Peyer's patch (tissue), 4 donors: ENCODE results near the gene JADE2.

Source experiments
- POLR2A ChIP-seq, 2 donors: fragments of 450-650 bp; IDR thresholded peaks; one replicate each; pipeline ENCODE4 v1.5.1; 2017; ENCODE audit warnings: antibody characterized with exemption in 2 of 2, mild to moderate bottlenecking in 2 of 2, moderate library complexity in 2 of 2
- TF ChIP-seq, protein P1 (sequence below), 6 experiments: fragments of 450-650 bp in 4 of 6; fragments of 200-600 bp in 2 of 6; sonication (generic) in 1 of 6; IDR thresholded peaks; one replicate each; pipeline ENCODE4 v1.5.1; 2017 to 2019; ENCODE audit warnings: antibody characterized with exemption in 6 of 6, mild to moderate bottlenecking in 3 of 6, moderate library complexity in 1 of 6

DNA sequence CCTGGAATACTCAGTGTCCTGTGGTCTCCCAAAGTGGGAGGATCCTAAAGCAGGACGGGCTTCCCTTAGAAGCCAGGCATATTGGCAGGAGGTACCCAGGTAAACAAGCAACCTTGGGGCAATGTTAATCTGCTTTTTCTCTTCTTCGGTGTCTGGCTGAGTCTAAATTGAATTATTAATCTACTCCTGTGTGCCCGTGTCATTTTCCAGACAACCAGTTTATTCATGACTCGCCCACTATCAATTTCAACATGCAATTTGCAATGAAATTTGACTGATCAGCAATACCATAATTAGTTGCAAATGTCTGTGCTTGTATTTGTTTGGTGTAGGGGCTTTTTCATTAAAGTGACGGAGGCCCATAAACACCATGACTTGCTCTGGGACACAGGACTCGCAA lies 32.9 kb upstream of the JADE2 start:
- TF ChIP-seq, protein P1, sequence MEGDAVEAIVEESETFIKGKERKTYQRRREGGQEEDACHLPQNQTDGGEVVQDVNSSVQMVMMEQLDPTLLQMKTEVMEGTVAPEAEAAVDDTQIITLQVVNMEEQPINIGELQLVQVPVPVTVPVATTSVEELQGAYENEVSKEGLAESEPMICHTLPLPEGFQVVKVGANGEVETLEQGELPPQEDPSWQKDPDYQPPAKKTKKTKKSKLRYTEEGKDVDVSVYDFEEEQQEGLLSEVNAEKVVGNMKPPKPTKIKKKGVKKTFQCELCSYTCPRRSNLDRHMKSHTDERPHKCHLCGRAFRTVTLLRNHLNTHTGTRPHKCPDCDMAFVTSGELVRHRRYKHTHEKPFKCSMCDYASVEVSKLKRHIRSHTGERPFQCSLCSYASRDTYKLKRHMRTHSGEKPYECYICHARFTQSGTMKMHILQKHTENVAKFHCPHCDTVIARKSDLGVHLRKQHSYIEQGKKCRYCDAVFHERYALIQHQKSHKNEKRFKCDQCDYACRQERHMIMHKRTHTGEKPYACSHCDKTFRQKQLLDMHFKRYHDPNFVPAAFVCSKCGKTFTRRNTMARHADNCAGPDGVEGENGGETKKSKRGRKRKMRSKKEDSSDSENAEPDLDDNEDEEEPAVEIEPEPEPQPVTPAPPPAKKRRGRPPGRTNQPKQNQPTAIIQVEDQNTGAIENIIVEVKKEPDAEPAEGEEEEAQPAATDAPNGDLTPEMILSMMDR (IDR thresholded peaks at IDR 0.05) = no peak
- TF ChIP-seq POLR2A (IDR thresholded peaks at IDR 0.05) = no peak
